GM23248 (cell line): ENCODE results near the gene TCAF1.

Experiments used
- EZH2 ChIP-seq: fragments of 200-600 bp; sonication (generic); IDR thresholded peaks from 2 replicates; pipeline ENCODE4 v1.6.1; 2018; ENCODE audit warnings: antibody characterized with exemption, mild to moderate bottlenecking; ENCODE audit not compliant: insufficient read depth, poor library complexity, severe bottlenecking
- EZH2phosphoT487 ChIP-seq: fragments of 200-600 bp; sonication (generic); IDR thresholded peaks from 2 replicates; pipeline ENCODE4 v1.6.1; 2018; ENCODE audit warnings: antibody characterized with exemption, moderate library complexity, mild to moderate bottlenecking, low read depth; ENCODE audit not compliant: insufficient read depth

- no peak for TF ChIP-seq EZH2
- TF ChIP-seq EZH2phosphoT487 = no peak
Observed at GRCh38 chr7:143947111-143947510, 45.1 kb upstream of the TCAF1 start.
